ENCODE data around the gene EPHA10.

DNA sequence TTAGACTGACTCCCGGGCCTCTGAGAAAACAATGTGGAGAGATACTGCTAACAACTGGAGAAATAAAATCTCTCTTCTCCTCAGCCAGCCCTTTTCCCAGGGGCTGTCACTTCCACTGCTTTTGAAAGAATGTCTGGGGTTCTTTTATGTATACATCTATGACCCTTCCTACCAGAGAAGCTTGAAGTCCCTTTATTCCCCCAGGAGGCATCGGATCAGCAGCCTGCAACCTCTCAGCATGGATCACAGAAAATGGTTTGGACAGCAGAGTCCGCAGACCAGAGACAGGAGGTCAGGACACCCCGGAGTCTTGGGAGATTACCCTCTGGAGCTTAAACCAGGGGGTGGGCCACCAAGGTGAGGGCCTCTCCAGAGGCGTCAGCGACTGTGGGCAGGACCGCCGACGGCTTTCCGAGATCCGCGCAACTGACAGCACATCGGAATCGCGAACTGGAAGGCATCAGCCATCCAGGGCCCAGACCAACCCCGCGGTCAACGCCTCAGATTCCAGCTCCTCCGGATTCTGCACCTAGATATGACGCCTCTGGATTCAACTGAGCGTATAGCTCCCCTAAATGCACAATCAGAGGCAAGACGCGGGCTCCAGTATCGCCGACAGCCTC, 1.0 kb downstream of the EPHA10 start:
- TF ChIP-seq, protein P1, sequence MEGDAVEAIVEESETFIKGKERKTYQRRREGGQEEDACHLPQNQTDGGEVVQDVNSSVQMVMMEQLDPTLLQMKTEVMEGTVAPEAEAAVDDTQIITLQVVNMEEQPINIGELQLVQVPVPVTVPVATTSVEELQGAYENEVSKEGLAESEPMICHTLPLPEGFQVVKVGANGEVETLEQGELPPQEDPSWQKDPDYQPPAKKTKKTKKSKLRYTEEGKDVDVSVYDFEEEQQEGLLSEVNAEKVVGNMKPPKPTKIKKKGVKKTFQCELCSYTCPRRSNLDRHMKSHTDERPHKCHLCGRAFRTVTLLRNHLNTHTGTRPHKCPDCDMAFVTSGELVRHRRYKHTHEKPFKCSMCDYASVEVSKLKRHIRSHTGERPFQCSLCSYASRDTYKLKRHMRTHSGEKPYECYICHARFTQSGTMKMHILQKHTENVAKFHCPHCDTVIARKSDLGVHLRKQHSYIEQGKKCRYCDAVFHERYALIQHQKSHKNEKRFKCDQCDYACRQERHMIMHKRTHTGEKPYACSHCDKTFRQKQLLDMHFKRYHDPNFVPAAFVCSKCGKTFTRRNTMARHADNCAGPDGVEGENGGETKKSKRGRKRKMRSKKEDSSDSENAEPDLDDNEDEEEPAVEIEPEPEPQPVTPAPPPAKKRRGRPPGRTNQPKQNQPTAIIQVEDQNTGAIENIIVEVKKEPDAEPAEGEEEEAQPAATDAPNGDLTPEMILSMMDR (IDR thresholded peaks at IDR 0.05), result no peak
- no peak for TF ChIP-seq POLR2A (IDR thresholded peaks at IDR 0.05)
- no peak for TF ChIP-seq POLR2AphosphoS5 (IDR thresholded peaks at IDR 0.05)
